ENCODE data around the gene PLEK2. TPM values are rescaled to one million over a fixed set of nuclear protein-coding genes. Genes with fewer than 3 reads are reported as not detected.

Gene PLEK2
- total RNA-seq, 2 donors from 2014 or later, result 71.6 to 84.0 TPM

DNA sequence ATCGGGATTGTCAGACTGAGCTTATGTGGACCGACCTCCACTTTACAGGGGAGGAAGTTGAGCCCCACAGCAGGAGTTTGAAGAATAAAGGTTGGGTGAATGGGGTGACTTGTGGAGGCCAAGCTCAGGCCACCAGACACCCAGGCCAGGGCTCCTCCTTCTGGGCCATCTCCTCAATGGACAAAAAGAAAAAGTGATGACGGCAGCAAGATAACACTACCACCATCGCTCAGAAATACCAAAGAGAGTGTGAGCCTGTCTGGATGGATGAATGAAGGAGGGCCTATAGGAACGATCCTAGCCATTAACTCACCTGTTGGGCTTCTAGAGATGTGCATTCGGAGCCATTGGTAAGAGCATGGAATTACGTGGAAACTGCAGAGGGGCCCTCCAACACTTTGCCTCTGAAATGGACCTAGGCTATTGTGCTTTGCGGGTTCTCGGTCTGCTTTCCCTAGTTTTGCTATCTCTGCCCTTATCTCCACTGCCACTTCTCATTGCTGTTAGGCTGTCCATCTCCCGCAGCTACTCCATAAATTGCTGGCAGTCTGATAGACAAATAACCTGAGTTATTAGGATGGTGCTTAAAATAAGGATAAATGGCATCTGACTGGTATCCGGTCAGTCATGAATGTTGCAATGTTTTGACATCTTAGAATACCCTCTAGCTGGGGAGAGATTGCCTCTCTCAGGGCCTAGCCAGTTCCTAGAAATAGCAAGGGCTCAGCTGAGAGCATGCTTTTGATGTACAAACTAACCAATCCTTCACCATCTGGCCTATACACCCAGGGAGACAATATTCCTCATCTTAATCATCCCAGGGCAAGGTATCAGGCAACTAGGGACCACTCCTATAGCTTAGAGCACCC lies 9.6 kb upstream of the PLEK2 start:
- no peak for DNase-seq
- H3K36me3 ChIP-seq, result no peaks in the 10 kb centered on the region
- no peaks in the 10 kb centered on the region for H3K4me1 ChIP-seq
- intact Hi-C loops (cut with DNase I), result loop anchor here (10.0 kb wide), 2 partner anchors 243 to 283 kb away; partner anchors contain the start of gene RDH12
- no peaks in the 10 kb centered on the region for H3K9me3 ChIP-seq
- no peak overlapping the region for H3K4me3 ChIP-seq
- no peak overlapping the region for H3K9ac ChIP-seq (ENCODE audit: low read depth in 2 of 2, low read length in 2 of 2)
- TF ChIP-seq, protein P1, sequence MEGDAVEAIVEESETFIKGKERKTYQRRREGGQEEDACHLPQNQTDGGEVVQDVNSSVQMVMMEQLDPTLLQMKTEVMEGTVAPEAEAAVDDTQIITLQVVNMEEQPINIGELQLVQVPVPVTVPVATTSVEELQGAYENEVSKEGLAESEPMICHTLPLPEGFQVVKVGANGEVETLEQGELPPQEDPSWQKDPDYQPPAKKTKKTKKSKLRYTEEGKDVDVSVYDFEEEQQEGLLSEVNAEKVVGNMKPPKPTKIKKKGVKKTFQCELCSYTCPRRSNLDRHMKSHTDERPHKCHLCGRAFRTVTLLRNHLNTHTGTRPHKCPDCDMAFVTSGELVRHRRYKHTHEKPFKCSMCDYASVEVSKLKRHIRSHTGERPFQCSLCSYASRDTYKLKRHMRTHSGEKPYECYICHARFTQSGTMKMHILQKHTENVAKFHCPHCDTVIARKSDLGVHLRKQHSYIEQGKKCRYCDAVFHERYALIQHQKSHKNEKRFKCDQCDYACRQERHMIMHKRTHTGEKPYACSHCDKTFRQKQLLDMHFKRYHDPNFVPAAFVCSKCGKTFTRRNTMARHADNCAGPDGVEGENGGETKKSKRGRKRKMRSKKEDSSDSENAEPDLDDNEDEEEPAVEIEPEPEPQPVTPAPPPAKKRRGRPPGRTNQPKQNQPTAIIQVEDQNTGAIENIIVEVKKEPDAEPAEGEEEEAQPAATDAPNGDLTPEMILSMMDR (IDR thresholded peaks at IDR 0.05), result no peak
- H3K27me3 ChIP-seq, result no peaks in the 10 kb centered on the region
- no peak overlapping the region for H3K27ac ChIP-seq

DNA sequence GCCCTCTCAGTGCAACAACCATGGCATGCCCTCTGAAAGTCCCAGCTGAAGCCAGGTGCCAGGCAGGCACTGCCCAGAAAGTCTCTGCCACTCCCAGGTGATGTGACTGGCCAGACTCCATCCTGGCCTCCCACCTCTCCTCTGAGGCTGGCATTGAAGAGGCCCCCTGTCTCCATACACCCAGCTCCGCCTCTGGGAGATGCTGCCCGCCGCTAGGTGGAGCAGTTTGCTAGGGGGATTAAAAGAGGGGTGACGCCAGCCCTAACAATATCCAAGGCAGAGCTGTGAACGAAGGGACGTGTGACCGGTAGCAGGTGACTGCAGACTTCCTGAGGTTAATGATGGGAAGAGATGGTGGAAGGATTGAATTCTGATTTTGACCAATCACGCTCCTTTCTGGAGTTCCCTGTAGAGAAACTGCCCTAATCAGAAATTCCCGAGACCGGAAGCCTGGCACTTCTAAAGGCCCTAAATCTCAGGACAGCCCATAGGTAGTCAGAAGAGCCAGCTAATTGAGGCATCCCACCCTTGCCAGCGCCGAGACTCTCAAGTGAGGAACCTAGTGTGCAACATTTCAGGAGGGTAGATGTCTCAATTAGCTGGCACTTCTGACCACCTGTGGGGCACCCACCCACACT lies 8.3 kb upstream of the PLEK2 start:
- no peaks in the 10 kb centered on the region for H3K27me3 ChIP-seq
- no peak overlapping the region for H3K4me3 ChIP-seq
- intact Hi-C loops (cut with DNase I), result loop anchor here (10.0 kb wide), 2 partner anchors 245 to 285 kb away; partner anchors contain the start of gene RDH12
- H3K36me3 ChIP-seq, result no peaks in the 10 kb centered on the region
- peak; percentile 63 for DNase-seq
- no peaks in the 10 kb centered on the region for H3K9me3 ChIP-seq
- TF ChIP-seq, protein P1 (IDR thresholded peaks at IDR 0.05), result peak; percentile 65
- H3K4me1 ChIP-seq, result no peaks in the 10 kb centered on the region
- no peak overlapping the region for H3K9ac ChIP-seq (ENCODE audit: low read depth in 2 of 2, low read length in 2 of 2)
- peak overlapping the region; percentile 80 for H3K27ac ChIP-seq

DNA sequence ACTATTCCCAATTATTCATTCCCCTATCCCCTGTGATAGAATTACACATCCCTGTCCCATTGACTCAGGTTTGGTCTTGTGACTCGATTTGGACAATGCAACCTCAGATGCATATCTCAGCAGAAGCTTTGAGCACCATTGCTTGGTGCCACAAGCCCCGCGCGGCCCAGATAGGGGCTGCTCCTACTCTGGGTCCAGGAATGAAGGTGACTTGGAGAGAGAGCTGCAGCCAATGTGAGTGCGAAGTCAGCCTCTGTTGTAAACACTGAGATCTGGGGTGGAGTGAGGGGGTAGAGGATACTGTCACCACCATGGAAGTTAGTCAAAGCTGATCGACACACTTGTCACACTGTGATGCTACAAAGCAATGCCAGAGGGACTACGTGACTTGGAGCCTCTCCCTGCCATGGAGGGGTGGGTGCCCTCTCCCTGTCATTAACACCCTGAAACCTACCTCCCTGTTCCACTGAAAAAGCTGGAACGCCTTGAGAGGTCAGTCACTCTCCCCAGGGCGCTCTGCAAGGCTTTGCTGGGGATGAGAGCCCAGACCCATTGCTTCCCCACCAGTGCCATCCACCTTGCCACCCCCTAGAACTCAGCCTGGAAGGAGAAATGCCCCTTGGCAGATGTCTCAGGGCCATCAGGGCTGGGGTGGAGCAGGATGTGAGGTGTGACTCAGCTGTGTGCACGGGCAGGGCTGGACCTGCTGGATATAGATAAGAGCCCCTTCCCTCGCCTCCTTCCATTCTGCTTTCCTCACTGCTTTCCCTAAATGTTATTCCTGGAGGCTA lies 6.6 kb upstream of the PLEK2 start:
- Histone ChIP-seq H3K27me3 (no peaks in the 10 kb centered on the region), H3K4me1 (no peaks in the 10 kb centered on the region), H3K27ac (peak overlapping the region; percentile 80), H3K9ac (ENCODE audit: low read depth in 2 of 2, low read length in 2 of 2) (peak overlapping the region in 1 of 2 donors; percentile 7), H3K9me3 (no peaks in the 10 kb centered on the region), H3K36me3 (no peaks in the 10 kb centered on the region), H3K4me3 (no peak overlapping the region)
- TF ChIP-seq, protein P1 (IDR thresholded peaks at IDR 0.05), result no peak
- intact Hi-C loops (cut with DNase I), result no loop called here
- peak; percentile 69 for DNase-seq

DNA sequence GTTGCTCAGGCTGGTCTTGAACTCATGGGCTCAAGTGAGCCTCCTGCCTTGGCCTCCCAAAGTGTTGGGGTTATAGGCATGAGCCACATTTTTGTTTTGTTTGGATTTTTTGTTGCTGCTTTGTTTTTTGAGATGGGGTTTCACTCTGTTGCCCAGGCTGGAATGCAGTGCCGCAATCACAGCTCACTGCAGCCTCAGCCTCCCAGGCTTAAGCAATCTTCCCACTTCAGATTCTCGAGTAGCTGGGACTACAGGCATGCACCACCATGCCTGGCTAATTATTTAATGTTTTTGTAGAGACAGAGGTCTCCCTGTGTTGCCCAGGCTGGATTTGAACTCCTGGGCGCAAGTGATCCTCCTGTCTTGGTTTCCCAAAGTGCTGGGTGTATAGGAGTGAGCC lies 5.7 kb upstream of the PLEK2 start:
- intact Hi-C loops (cut with DNase I), result no loop called here
- TF ChIP-seq, protein P1 (IDR thresholded peaks at IDR 0.05), result no peak
- H3K27me3 ChIP-seq, result no peaks in the 10 kb centered on the region
- H3K9me3 ChIP-seq, result no peaks in the 10 kb centered on the region
- no peak overlapping the region for H3K27ac ChIP-seq
- no peak overlapping the region for H3K9ac ChIP-seq (ENCODE audit: low read depth in 2 of 2, low read length in 2 of 2)
- no peaks in the 10 kb centered on the region for H3K4me1 ChIP-seq
- no peak overlapping the region for H3K4me3 ChIP-seq
- no peak for DNase-seq
- no peaks in the 10 kb centered on the region for H3K36me3 ChIP-seq

DNA sequence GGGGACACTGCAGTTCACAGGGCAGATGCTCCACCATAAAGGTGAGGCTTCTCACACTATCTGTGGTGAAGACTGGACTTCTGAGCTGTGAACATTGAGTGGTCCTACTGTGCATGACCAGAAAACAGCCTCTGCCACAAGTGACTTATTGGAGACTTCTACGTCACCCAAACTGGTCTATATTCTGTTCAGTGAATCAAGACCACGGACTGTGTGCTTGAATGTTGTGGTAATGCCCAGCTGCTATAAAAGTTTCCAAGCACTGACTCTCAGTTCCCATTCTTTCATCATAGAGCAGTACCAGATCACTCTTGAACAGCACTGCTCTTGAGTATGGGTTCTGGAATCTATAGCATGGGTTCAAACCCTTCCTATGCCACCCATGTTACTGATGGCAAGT lies 4.8 kb upstream of the PLEK2 start:
- no peak for DNase-seq
- Histone ChIP-seq H3K36me3 (no peaks in the 10 kb centered on the region), H3K9ac (ENCODE audit: low read depth in 2 of 2, low read length in 2 of 2) (no peak overlapping the region), H3K9me3 (no peaks in the 10 kb centered on the region), H3K27me3 (no peaks in the 10 kb centered on the region), H3K4me1 (no peaks in the 10 kb centered on the region), H3K27ac (no peak overlapping the region), H3K4me3 (no peak overlapping the region)
- TF ChIP-seq, protein P1 (IDR thresholded peaks at IDR 0.05), result no peak
- intact Hi-C loops (cut with DNase I), result no loop called here

All from colonic mucosa (tissue), 4 donors.